HEK293 (cell line): ENCODE measurements around the gene MTA1.
A peak's percentile ranks its signal among the peaks of the same experiment; 100 is the strongest.

Experiments used
- CTCF ChIA-PET: fragments of 350-600 bp; formaldehyde crosslinking; extraction: SDS; loops from one replicate; lab custom pipeline; 2021; ENCODE audit warnings: antibody characterized with exemption; lab: Yijun Ruan, JAX
- POLR2A ChIA-PET: fragments of 300-600 bp; formaldehyde crosslinking; extraction: SDS; loops from one replicate; lab custom pipeline; 2020; ENCODE audit warnings: antibody characterized with exemption, inconsistent platforms; lab: Yijun Ruan, JAX
- H3K27ac ChIP-seq: fragments of 200-500 bp; sonication (Bioruptor generic); 2 replicates; pipeline ENCODE4 v1.5.1; 2014; ENCODE audit warnings: low read depth, low read length, control low read depth, inconsistent platforms; ENCODE audit errors: extremely low read depth
- H3K36me3 ChIP-seq, 2 experiments: fragments of 200-500 bp in 1 of 2; sonication (Bioruptor generic) in 1 of 2; 1 replicate in 1 of 2; 2 replicates in 1 of 2; pipeline ENCODE4 v1.5.1; 2014 to 2017; ENCODE audit warnings: inconsistent platforms in 2 of 2, low read length in 2 of 2; ENCODE audit not compliant: control insufficient read depth in 2 of 2, insufficient read depth in 1 of 2
- H3K4me1 ChIP-seq: fragments of 200-500 bp; sonication (Bioruptor generic); 2 replicates; pipeline ENCODE4 v1.5.1; 2014; ENCODE audit warnings: mild to moderate bottlenecking, low read length, inconsistent platforms; ENCODE audit not compliant: control insufficient read depth, insufficient read depth
- H3K4me3 ChIP-seq: 2 replicates; pipeline ENCODE4 v1.5.1; 2011; ENCODE audit warnings: low read depth, mild to moderate bottlenecking, control low read depth, low read length, moderate library complexity
- H3K9me3 ChIP-seq: fragments of 200-500 bp; sonication (Bioruptor generic); 2 replicates; pipeline ENCODE4 v1.5.1; 2014; ENCODE audit warnings: low read depth, low read length, inconsistent platforms; ENCODE audit not compliant: control insufficient read depth, insufficient read depth
- HOXA7 ChIP-seq: sonication (generic); formaldehyde crosslinking; IDR thresholded peaks from 2 replicates; pipeline ENCODE4 v1.8.1; 2022; ENCODE audit warnings: missing genetic modification reagents, borderline replicate concordance
- SCRT1 ChIP-seq: fragments of 450-650 bp; formaldehyde crosslinking; IDR thresholded peaks from 2 replicates; pipeline ENCODE4 v1.5.1; 2016; ENCODE audit warnings: missing biosample characterization, missing genetic modification characterization, borderline replicate concordance
- SCRT2 ChIP-seq: fragments of 450-650 bp; formaldehyde crosslinking; IDR thresholded peaks from 2 replicates; pipeline ENCODE4 v1.5.1; 2016; ENCODE audit warnings: missing biosample characterization, missing genetic modification characterization
- ZIC2 ChIP-seq: fragments of 450-650 bp; formaldehyde crosslinking; IDR thresholded peaks from 2 replicates; pipeline ENCODE4 v1.5.1; 2016; ENCODE audit warnings: missing biosample characterization, missing genetic modification characterization
- ZNF221 ChIP-seq: fragments of 450-650 bp; formaldehyde crosslinking; IDR thresholded peaks from 2 replicates; pipeline ENCODE4 v1.5.1; 2017; ENCODE audit warnings: missing biosample characterization, missing genetic modification characterization, borderline replicate concordance
- ZNF354C ChIP-seq: fragments of 450-650 bp; formaldehyde crosslinking; IDR thresholded peaks from 2 replicates; pipeline ENCODE4 v1.5.1; 2016; ENCODE audit warnings: missing biosample characterization, missing genetic modification characterization, low read depth, borderline replicate concordance
- ZNF391 ChIP-seq: fragments of 450-650 bp; formaldehyde crosslinking; IDR thresholded peaks from 2 replicates; pipeline ENCODE4 v1.5.1; 2016; ENCODE audit warnings: low read depth, missing biosample characterization, missing genetic modification characterization, borderline replicate concordance
- ZNF426 ChIP-seq: fragments of 450-650 bp; formaldehyde crosslinking; IDR thresholded peaks from 2 replicates; pipeline ENCODE4 v1.5.1; 2017; ENCODE audit warnings: missing biosample characterization, missing genetic modification characterization, mild to moderate bottlenecking, inconsistent platforms, moderate library complexity
- ZNF555 ChIP-seq: fragments of 450-650 bp; formaldehyde crosslinking; conservative IDR thresholded peaks from 2 replicates; pipeline ENCODE4 v1.5.1; 2017; ENCODE audit warnings: missing biosample characterization, mild to moderate bottlenecking, missing genetic modification characterization, inconsistent platforms
- ZNF558 ChIP-seq: fragments of 450-650 bp; formaldehyde crosslinking; IDR thresholded peaks from 2 replicates; pipeline ENCODE4 v1.5.1; 2016; ENCODE audit warnings: missing biosample characterization, missing genetic modification characterization
- ZNF596 ChIP-seq: fragments of 450-650 bp; IDR thresholded peaks from 2 replicates; pipeline ENCODE4 v1.5.0; 2018; ENCODE audit warnings: missing biosample characterization, mild to moderate bottlenecking, missing genetic modification characterization, moderate library complexity
- ZNF660 ChIP-seq: fragments of 450-650 bp; IDR thresholded peaks from 2 replicates; pipeline ENCODE4 v1.5.1; 2018; ENCODE audit warnings: missing biosample characterization, mild to moderate bottlenecking, missing genetic modification characterization
- TF ChIP-seq, protein P1 (sequence below): sonication (generic); formaldehyde crosslinking; IDR thresholded peaks from 2 replicates; pipeline ENCODE4 v1.8.1; 2022; ENCODE audit warnings: mild to moderate bottlenecking, moderate library complexity, missing genetic modification reagents
- TF ChIP-seq, protein P2 (sequence below): fragments of 450-650 bp; formaldehyde crosslinking; IDR thresholded peaks from 2 replicates; pipeline ENCODE4 v1.5.1; 2016; ENCODE audit warnings: missing biosample characterization, missing genetic modification characterization

Gene MTA1

DNA sequence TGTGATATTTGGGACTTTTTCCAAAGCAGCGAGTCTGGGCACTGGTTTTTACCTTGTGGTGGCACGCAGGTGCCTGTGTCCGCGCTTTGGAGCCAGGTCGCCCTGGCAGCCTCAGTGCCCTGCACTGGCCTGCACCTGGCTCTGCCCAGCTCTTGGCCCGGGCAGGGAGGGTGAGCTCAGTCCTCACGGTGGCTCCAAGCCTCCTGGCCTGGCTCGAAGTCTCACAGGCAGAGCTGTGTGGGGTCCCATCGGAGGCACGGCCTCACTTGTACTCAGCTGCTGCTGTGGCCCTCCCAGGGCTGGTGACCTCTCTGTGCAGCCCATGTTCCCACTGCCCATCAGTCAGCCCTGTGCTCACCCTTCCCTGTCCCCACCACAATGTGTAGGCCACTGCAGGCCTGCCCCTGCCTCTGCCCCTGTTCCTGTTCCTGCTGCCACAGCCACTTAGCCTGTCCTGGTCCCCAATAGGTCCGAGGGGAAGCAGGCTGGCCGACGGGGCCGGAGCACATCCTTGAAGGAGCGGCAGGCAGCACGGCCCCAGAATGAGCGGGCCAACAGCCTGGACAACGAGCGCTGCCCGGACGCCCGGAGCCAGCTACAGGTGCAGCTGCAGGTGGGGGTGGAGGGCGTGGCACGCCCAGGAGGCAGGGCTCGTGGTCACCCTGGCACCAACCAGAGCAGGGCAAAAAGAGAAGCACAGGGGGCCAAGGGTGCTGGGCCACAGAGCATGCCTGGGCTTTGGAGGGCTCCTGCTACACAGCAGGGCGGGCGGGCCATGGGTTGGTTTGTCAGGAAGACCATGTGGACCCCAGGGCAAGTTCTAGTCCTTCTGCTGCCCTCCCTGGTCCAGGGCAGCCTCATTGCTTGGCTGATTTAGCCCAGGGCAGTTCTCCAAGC lies 37.9 kb upstream of the MTA1 start:
- Histone ChIP-seq H3K36me3 (peaks cover 0 to 44% of the 10 kb centered on the region in 2 experiments; a peak in 1 of 3 replicates), H3K27ac (no peak overlapping the region), H3K4me3 (no peak overlapping the region), H3K4me1 (no peaks in the 10 kb centered on the region), H3K9me3 (no peaks in the 10 kb centered on the region)
- ChIA-PET POLR2A (interaction anchor here (0.5 kb wide), 1 partner anchor 137 kb away, joined by 3 read pairs; no protein-coding TSS in a partner anchor), CTCF (interaction anchor here (1.0 to 1.4 kb wide), 2 partner anchors 30 to 108 kb away, joined by 3 to 5 read pairs; no protein-coding TSS in a partner anchor)
- peak; percentile 71 for TF ChIP-seq SCRT1 (tag by site-specific recombination)
- TF ChIP-seq SCRT2 (tag by site-specific recombination) = peak; percentile 84
- no peak for TF ChIP-seq ZNF354C (tag by site-specific recombination)
- no peak for TF ChIP-seq ZNF391 (tag by site-specific recombination)

DNA sequence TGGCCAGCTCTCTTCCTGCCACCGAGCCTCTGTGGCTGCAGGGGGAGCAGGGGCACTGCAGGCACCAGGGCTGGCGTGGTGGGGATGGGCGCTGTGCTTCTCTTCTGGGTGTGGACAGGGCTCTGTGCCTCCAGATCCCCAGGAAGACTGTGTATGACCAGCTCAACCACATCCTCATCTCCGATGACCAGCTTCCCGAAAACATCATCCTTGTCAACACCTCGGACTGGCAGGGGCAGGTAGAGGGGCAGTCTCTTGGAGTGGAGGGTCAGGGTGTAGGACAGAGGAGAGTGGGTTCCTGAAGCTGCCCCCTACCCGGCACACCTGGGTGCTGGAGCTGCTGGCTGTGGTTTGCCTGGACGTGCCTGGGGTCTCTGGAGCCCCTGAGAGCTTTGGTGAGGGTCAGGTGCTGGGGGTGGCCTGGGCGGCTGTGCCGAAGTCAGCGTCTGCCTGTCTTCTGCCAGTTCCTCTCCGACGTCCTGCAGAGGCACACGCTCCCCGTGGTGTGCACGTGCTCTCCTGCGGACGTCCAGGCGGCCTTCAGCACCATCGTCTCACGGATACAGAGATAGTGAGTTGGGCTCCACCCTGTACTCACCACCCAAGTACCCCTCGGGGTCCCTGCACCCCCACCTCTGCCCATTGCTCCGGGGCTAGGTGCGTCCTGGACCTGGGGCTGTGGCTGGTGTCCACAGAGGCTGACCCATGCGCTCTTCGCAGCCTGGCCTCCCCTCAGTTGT lies 37.1 kb upstream of the MTA1 start:
- no peaks in the 10 kb centered on the region for H3K4me1 ChIP-seq
- no peaks in the 10 kb centered on the region for H3K9me3 ChIP-seq
- POLR2A ChIA-PET = no interaction called here
- H3K36me3 ChIP-seq = peaks cover 0 to 44% of the 10 kb centered on the region in 2 experiments; a peak in 1 of 3 replicates
- no peak overlapping the region for H3K27ac ChIP-seq
- TF ChIP-seq ZNF660 (tag by site-specific recombination) (no peak), HOXA7 (no peak), ZNF555 (tag by site-specific recombination) (no peak), ZIC2 (tag by site-specific recombination) (no peak)
- TF ChIP-seq, protein P1, sequence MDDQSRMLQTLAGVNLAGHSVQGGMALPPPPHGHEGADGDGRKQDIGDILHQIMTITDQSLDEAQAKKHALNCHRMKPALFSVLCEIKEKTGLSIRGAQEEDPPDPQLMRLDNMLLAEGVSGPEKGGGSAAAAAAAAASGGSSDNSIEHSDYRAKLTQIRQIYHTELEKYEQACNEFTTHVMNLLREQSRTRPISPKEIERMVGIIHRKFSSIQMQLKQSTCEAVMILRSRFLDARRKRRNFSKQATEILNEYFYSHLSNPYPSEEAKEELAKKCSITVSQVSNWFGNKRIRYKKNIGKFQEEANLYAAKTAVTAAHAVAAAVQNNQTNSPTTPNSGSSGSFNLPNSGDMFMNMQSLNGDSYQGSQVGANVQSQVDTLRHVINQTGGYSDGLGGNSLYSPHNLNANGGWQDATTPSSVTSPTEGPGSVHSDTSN (CRISPR knock-in tag) = no peak
- no peak overlapping the region for H3K4me3 ChIP-seq
- CTCF ChIA-PET = interaction anchor here (0.7 to 1.4 kb wide), 2 partner anchors 29 to 151 kb away, joined by 3 to 5 read pairs; no protein-coding TSS in a partner anchor

DNA sequence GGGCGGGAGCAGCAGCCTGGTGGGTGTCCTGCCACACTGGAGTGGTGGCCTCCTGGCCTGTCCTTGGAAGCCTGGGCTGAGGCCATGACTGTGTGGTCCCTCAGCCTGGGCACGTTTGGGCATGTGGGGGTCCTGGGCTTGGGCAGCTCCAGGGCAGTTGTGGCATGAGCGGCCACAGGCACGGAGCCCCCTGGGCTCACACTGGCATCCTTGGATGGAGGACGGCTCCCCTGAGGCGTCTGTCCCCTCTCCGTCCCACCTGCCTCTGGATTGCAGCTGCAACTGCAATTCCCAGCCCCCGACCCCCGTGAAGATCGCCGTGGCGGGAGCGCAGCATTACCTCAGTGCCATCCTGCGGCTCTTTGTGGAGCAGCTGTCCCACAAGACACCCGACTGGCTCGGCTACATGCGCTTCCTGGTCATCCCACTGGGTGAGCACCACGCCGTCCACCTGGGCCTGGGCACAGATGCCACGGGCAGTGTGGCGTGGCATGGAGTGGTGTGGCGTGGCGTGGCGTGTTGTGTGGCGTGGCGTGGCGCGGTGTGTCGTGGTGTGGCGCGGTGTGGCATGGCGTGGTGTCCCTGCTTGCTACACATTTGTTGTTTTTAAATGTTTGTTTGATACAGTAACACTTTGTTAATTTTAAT lies 36.4 kb upstream of the MTA1 start:
- H3K4me1 ChIP-seq = no peaks in the 10 kb centered on the region
- no peaks in the 10 kb centered on the region for H3K9me3 ChIP-seq
- TF ChIP-seq ZNF221 (no peak), ZNF354C (tag by site-specific recombination) (no peak), ZNF596 (tag by site-specific recombination) (no peak), ZNF426 (tag by site-specific recombination) (no peak), ZNF558 (no peak)
- TF ChIP-seq, protein P2, sequence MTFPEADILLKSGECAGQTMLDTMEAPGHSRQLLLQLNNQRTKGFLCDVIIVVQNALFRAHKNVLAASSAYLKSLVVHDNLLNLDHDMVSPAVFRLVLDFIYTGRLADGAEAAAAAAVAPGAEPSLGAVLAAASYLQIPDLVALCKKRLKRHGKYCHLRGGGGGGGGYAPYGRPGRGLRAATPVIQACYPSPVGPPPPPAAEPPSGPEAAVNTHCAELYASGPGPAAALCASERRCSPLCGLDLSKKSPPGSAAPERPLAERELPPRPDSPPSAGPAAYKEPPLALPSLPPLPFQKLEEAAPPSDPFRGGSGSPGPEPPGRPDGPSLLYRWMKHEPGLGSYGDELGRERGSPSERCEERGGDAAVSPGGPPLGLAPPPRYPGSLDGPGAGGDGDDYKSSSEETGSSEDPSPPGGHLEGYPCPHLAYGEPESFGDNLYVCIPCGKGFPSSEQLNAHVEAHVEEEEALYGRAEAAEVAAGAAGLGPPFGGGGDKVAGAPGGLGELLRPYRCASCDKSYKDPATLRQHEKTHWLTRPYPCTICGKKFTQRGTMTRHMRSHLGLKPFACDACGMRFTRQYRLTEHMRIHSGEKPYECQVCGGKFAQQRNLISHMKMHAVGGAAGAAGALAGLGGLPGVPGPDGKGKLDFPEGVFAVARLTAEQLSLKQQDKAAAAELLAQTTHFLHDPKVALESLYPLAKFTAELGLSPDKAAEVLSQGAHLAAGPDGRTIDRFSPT (tag by site-specific recombination) = peak; percentile 74
- no peak overlapping the region for H3K4me3 ChIP-seq
- POLR2A ChIA-PET = no interaction called here
- peaks cover 0 to 44% of the 10 kb centered on the region in 2 experiments; a peak in 1 of 3 replicates for H3K36me3 ChIP-seq
- H3K27ac ChIP-seq = no peak overlapping the region
- CTCF ChIA-PET = interaction anchor here (1.4 kb wide), 1 partner anchor 28 kb away, joined by 5 read pairs; no protein-coding TSS in a partner anchor
